ENCODE data around the gene NAV3.

Gene NAV3

DNA sequence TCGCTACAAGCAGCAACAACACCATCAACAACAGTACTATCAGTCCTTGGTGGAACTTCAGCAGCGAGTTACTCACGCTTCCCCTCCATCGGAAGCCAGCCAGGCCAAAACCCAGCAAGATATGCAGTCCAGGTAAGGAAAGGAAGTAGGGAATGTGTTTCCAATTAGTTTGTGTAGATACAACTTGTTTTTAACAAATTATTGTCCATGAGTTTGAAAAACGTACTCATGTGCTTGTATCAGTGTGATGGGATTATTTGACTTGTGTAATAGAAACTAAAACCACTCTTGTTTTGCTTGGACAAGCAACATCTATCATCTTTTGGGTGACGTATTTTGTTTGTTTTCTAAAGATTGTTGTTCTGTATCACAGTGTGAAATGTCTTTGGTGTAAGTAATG, 137.9 kb downstream of the NAV3 start:
- Histone ChIP-seq H4K8ac (ENCODE audit: low read depth, low read length) (no peak overlapping the region), H4K91ac (ENCODE audit: low read depth, low read length, poor library complexity) (no peak overlapping the region), H3K14ac (ENCODE audit: low read length) (no peak overlapping the region), H3K9me3 (replicated peaks in 1 of 2; ENCODE audit: control insufficient read depth in 2 of 2, insufficient read depth in 1 of 2, low read depth in 1 of 2, low read length in 2 of 2) (no peaks in the 10 kb centered on the region), H3K4me2 (ENCODE audit: insufficient read depth, low read length, poor library complexity, severe bottlenecking) (no peak overlapping the region), H2BK15ac (ENCODE audit: low read length) (no peak overlapping the region), H3K4me3 (ENCODE audit: low read length in 2 of 2) (no peak overlapping the region), H3K4ac (ENCODE audit: low read length) (no peak overlapping the region), H3K27me3 (ENCODE audit: control insufficient read depth in 3 of 3, insufficient read depth in 3 of 3, low read depth in 1 of 3, low read length in 3 of 3) (no peaks in the 10 kb centered on the region), H3K79me1 (ENCODE audit: low read depth, low read length) (no peaks in the 10 kb centered on the region), H2AK5ac (ENCODE audit: low read depth, low read length) (no peak overlapping the region), H3K4me1 (ENCODE audit: control insufficient read depth in 2 of 2, insufficient read depth in 1 of 2, low read depth in 1 of 2, low read length in 2 of 2) (no peaks in the 10 kb centered on the region), H2BK120ac (ENCODE audit: low read depth, low read length) (no peak overlapping the region), H3K23ac (ENCODE audit: low read depth, low read length, poor library complexity) (no peak overlapping the region), H3K18ac (ENCODE audit: low read length) (no peak overlapping the region), H3K36me3 (replicated peaks in 1 of 2; ENCODE audit: control insufficient read depth in 2 of 2, insufficient read depth in 2 of 2, low read length in 2 of 2) (no peaks in the 10 kb centered on the region), H3K27ac (replicated peaks; ENCODE audit: low read length) (no peak overlapping the region), H3K9ac (ENCODE audit: low read depth, low read length, poor library complexity) (no peak overlapping the region), H2AFZ (ENCODE audit: low read length) (peak overlapping the region; percentile 2), H2BK5ac (ENCODE audit: low read length) (no peak overlapping the region), H2BK12ac (ENCODE audit: low read length) (no peak overlapping the region)
- WGBS, 2 donors (ENCODE audit: extremely low coverage in 2 of 2, insufficient read length in 2 of 2, insufficient replicate concordance in 1 of 2): no CpG with 5 or more reads among the region's 6 CpGs
- DNase-seq (ENCODE audit: low spot score): no peak

DNA sequence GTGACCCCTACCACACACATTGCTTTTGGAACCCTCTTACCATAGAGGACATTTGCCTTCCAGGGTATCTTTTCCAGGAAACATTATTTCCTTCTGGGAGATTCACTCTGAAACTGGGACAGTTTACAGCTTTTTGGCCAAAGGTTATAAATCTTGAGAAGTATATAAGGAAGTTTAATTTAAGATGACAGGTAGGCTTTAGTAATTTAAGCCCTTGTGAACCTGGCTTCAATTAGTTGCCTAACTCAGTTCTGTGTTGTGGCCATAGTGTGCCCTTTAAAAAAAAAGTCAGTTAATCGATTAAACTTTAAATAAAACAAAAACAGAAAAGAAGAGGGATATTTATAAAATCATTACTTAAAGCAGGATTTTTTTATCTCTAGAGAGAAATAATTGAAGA, 142.9 kb downstream of the NAV3 start:
- Histone ChIP-seq H3K4me3 (ENCODE audit: low read length in 2 of 2) (no peak overlapping the region), H3K9me3 (replicated peaks in 1 of 2; ENCODE audit: control insufficient read depth in 2 of 2, insufficient read depth in 1 of 2, low read depth in 1 of 2, low read length in 2 of 2) (no peaks in the 10 kb centered on the region), H3K14ac (ENCODE audit: low read length) (no peak overlapping the region), H3K36me3 (replicated peaks in 1 of 2; ENCODE audit: control insufficient read depth in 2 of 2, insufficient read depth in 2 of 2, low read length in 2 of 2) (no peaks in the 10 kb centered on the region), H4K8ac (ENCODE audit: low read depth, low read length) (no peak overlapping the region), H3K79me1 (ENCODE audit: low read depth, low read length) (no peaks in the 10 kb centered on the region), H3K27me3 (ENCODE audit: control insufficient read depth in 3 of 3, insufficient read depth in 3 of 3, low read depth in 1 of 3, low read length in 3 of 3) (no peaks in the 10 kb centered on the region), H2AFZ (ENCODE audit: low read length) (no peak overlapping the region), H2BK15ac (ENCODE audit: low read length) (no peak overlapping the region), H2BK5ac (ENCODE audit: low read length) (no peak overlapping the region), H3K18ac (ENCODE audit: low read length) (no peak overlapping the region), H3K4me2 (ENCODE audit: insufficient read depth, low read length, poor library complexity, severe bottlenecking) (no peak overlapping the region), H3K27ac (replicated peaks; ENCODE audit: low read length) (no peak overlapping the region), H4K91ac (ENCODE audit: low read depth, low read length, poor library complexity) (no peak overlapping the region), H2BK12ac (ENCODE audit: low read length) (no peak overlapping the region), H3K4me1 (ENCODE audit: control insufficient read depth in 2 of 2, insufficient read depth in 1 of 2, low read depth in 1 of 2, low read length in 2 of 2) (no peaks in the 10 kb centered on the region), H3K4ac (ENCODE audit: low read length) (no peak overlapping the region), H3K23ac (ENCODE audit: low read depth, low read length, poor library complexity) (no peak overlapping the region), H2AK5ac (ENCODE audit: low read depth, low read length) (no peak overlapping the region), H2BK120ac (ENCODE audit: low read depth, low read length) (no peak overlapping the region), H3K9ac (ENCODE audit: low read depth, low read length, poor library complexity) (no peak overlapping the region)
- DNase-seq (ENCODE audit: low spot score): no peak
- WGBS, 2 donors (ENCODE audit: extremely low coverage in 2 of 2, insufficient read length in 2 of 2, insufficient replicate concordance in 1 of 2): no CpG with 5 or more reads among the region's 1 CpG

DNA sequence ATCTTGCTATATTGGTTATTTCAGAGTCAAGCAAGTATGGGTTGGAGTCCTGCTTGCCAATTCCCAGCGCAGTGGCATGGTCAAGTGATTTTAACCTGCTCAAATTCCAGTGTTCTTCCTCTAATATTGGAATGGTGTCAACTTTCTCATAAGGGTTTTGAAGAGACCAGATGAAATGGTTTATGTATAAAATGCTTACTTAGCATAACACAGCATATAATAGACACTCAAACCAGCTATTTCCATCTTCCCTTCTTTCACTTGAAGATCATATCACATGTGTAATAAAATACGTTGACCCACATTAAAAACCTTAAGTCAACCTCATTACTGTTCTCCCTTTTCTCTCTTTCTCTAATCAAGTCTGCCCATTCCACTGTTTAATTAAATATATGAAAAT, 144.0 kb downstream of the NAV3 start:
- no CpG with 5 or more reads among the region's 2 CpGs for WGBS, 2 donors (ENCODE audit: extremely low coverage in 2 of 2, insufficient read length in 2 of 2, insufficient replicate concordance in 1 of 2)
- DNase-seq (ENCODE audit: low spot score): no peak
- H3K4me2 ChIP-seq (ENCODE audit: insufficient read depth, low read length, poor library complexity, severe bottlenecking): no peak overlapping the region

DNA sequence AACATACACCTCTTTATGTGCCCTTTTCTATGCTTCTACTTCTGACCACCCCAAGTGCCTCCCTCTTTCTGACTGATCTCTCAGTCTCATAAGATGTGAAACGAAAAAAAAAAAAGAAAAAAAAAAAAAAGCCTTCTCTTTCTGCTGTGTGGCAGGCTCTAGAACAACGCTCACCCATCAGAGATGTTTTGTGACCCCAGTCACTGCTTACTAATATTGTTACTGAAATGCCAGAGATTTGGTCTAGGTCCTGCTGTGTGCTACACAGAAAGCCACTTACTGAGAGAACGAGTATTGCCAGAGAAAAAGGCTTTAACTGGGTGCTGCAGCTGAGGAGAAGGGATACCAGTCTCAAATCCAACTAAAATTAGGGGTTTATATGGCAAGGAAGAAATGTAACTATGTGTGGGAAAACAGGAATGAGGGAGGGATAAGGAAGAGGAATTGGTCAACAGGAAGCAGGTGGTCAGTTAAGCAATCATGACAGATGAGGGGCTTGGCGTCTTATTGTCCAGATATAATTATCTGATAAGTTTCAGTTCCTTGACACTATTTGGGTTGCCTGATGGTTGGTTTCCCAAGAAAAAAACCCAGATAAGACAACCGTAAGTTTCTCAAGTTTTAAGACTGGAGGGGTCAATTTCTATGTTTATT, 149.0 kb downstream of the NAV3 start:
- H3K36me3 ChIP-seq (replicated peaks in 1 of 2; ENCODE audit: control insufficient read depth in 2 of 2, insufficient read depth in 2 of 2, low read length in 2 of 2): no peaks in the 10 kb centered on the region
- no peaks in the 10 kb centered on the region for H3K9me3 ChIP-seq (replicated peaks in 1 of 2; ENCODE audit: control insufficient read depth in 2 of 2, insufficient read depth in 1 of 2, low read depth in 1 of 2, low read length in 2 of 2)
- no peak overlapping the region for H4K91ac ChIP-seq (ENCODE audit: low read depth, low read length, poor library complexity)
- H3K79me1 ChIP-seq (ENCODE audit: low read depth, low read length): no peaks in the 10 kb centered on the region
- H3K23ac ChIP-seq (ENCODE audit: low read depth, low read length, poor library complexity): no peak overlapping the region
- no peak overlapping the region for H3K14ac ChIP-seq (ENCODE audit: low read length)
- H3K27ac ChIP-seq (replicated peaks; ENCODE audit: low read length): no peak overlapping the region
- DNase-seq (ENCODE audit: low spot score): no peak
- no peak overlapping the region for H3K4me3 ChIP-seq (ENCODE audit: low read length in 2 of 2)
- WGBS, 2 donors (ENCODE audit: extremely low coverage in 2 of 2, insufficient read length in 2 of 2, insufficient replicate concordance in 1 of 2): no CpG with 5 or more reads among the region's 5 CpGs
- H3K4ac ChIP-seq (ENCODE audit: low read length): no peak overlapping the region
- no peak overlapping the region for H2BK5ac ChIP-seq (ENCODE audit: low read length)
- H4K8ac ChIP-seq (ENCODE audit: low read depth, low read length): no peak overlapping the region
- H3K18ac ChIP-seq (ENCODE audit: low read length): no peak overlapping the region
- no peaks in the 10 kb centered on the region for H3K27me3 ChIP-seq (ENCODE audit: control insufficient read depth in 3 of 3, insufficient read depth in 3 of 3, low read depth in 1 of 3, low read length in 3 of 3)
- H2AK5ac ChIP-seq (ENCODE audit: low read depth, low read length): no peak overlapping the region
- no peak overlapping the region for H2AFZ ChIP-seq (ENCODE audit: low read length)
- no peak overlapping the region for H2BK15ac ChIP-seq (ENCODE audit: low read length)
- H2BK12ac ChIP-seq (ENCODE audit: low read length): no peak overlapping the region
- no peak overlapping the region for H3K9ac ChIP-seq (ENCODE audit: low read depth, low read length, poor library complexity)
- no peak overlapping the region for H3K4me2 ChIP-seq (ENCODE audit: insufficient read depth, low read length, poor library complexity, severe bottlenecking)
- no peak overlapping the region for H2BK120ac ChIP-seq (ENCODE audit: low read depth, low read length)
- no peaks in the 10 kb centered on the region for H3K4me1 ChIP-seq (ENCODE audit: control insufficient read depth in 2 of 2, insufficient read depth in 1 of 2, low read depth in 1 of 2, low read length in 2 of 2)

More for the DNA sequence above, 144.0 kb downstream of the NAV3 start:
- Histone ChIP-seq H3K23ac (ENCODE audit: low read depth, low read length, poor library complexity) (no peak overlapping the region), H2BK5ac (ENCODE audit: low read length) (no peak overlapping the region), H3K4me3 (ENCODE audit: low read length in 2 of 2) (no peak overlapping the region), H3K4ac (ENCODE audit: low read length) (no peak overlapping the region), H3K4me1 (ENCODE audit: control insufficient read depth in 2 of 2, insufficient read depth in 1 of 2, low read depth in 1 of 2, low read length in 2 of 2) (no peaks in the 10 kb centered on the region), H2BK120ac (ENCODE audit: low read depth, low read length) (no peak overlapping the region), H2AK5ac (ENCODE audit: low read depth, low read length) (no peak overlapping the region), H2AFZ (ENCODE audit: low read length) (no peak overlapping the region), H4K8ac (ENCODE audit: low read depth, low read length) (no peak overlapping the region), H3K9me3 (replicated peaks in 1 of 2; ENCODE audit: control insufficient read depth in 2 of 2, insufficient read depth in 1 of 2, low read depth in 1 of 2, low read length in 2 of 2) (no peaks in the 10 kb centered on the region), H2BK12ac (ENCODE audit: low read length) (no peak overlapping the region), H3K18ac (ENCODE audit: low read length) (no peak overlapping the region), H3K79me1 (ENCODE audit: low read depth, low read length) (no peaks in the 10 kb centered on the region), H3K14ac (ENCODE audit: low read length) (no peak overlapping the region), H3K9ac (ENCODE audit: low read depth, low read length, poor library complexity) (no peak overlapping the region), H3K36me3 (replicated peaks in 1 of 2; ENCODE audit: control insufficient read depth in 2 of 2, insufficient read depth in 2 of 2, low read length in 2 of 2) (no peaks in the 10 kb centered on the region), H3K27ac (replicated peaks; ENCODE audit: low read length) (no peak overlapping the region), H2BK15ac (ENCODE audit: low read length) (no peak overlapping the region), H3K27me3 (ENCODE audit: control insufficient read depth in 3 of 3, insufficient read depth in 3 of 3, low read depth in 1 of 3, low read length in 3 of 3) (no peaks in the 10 kb centered on the region), H4K91ac (ENCODE audit: low read depth, low read length, poor library complexity) (no peak overlapping the region)

Measured in neuronal stem cell (in vitro differentiated cells).